GM19452 (cell line): ENCODE results near the gene BRK1.
"Not testable (repeated sequence)": the region's sequence is repeated elsewhere in the genome, so short reads cannot be mapped to it uniquely, and the experiment has no call there.

Experiments used
- ATAC-seq: cut with Tn5 transposase; IDR thresholded peaks from one replicate; pipeline ENCODE4 v1.9.1; 2021; ENCODE audit not compliant: unreplicated experiment

BRK1 gene

GRCh38 chr3:10142707-10143560 is 27.5 kb downstream of the BRK1 start:
- no peak for ATAC-seq

DNA sequence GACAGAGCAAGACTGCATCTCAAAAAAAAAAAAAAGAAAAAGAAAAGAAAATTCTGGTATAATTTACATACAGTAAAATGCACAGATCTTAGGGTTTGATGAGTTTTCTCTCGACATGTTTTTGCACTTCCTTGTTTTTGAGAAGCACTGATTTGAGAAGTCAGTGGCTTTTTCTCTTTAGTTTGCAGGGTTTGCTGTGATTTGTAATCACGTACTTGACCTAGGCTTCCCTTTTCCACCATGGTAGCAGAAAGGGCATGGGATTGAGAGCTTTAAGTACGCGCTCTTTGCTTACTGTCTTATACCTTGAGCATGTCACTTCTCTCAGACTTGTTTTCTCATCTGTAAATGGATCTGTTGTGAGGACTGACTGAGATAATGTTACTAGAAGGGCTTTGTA is 30.2 kb downstream of the BRK1 start:
- ATAC-seq: no peak

DNA sequence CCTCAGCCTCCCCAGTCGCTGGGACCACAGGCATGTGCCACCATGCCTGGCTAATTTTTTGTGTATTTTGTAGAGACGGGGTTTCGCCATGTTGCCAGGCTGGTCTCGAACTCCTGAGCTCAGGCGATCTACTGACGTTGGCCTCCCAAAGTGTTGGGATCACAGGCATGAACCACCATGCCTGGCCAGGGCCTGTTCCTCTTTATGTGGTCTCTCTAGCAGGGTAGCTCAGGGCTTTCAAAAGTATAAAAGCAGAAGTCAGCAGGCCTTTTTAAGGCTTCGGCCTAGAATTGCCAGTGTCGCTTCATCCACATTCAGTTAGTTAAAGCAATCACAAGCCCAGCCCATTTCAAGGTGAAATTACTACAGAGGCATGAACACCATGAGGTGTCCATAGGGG is 33.8 kb downstream of the BRK1 start:
- no peak for ATAC-seq

DNA sequence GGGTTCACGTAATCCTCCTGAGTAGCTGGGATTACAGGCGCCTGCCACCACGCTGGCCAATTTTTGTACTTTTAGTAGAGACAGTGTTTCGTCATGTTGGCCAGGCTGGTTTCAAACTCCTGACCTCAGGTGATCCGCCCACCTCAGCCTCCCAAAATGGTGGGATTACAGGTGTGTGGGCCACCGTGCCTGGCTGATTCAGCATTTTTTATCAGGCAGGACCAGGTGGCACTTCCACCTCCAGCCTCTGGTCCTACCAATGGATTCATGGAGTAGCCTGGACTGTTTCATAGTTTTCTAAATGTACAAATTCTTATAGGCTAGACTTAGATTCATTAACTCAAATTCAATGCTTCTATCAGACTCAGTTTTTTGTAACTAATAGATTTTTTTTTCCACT is 35.5 kb downstream of the BRK1 start:
- no peak for ATAC-seq

DNA sequence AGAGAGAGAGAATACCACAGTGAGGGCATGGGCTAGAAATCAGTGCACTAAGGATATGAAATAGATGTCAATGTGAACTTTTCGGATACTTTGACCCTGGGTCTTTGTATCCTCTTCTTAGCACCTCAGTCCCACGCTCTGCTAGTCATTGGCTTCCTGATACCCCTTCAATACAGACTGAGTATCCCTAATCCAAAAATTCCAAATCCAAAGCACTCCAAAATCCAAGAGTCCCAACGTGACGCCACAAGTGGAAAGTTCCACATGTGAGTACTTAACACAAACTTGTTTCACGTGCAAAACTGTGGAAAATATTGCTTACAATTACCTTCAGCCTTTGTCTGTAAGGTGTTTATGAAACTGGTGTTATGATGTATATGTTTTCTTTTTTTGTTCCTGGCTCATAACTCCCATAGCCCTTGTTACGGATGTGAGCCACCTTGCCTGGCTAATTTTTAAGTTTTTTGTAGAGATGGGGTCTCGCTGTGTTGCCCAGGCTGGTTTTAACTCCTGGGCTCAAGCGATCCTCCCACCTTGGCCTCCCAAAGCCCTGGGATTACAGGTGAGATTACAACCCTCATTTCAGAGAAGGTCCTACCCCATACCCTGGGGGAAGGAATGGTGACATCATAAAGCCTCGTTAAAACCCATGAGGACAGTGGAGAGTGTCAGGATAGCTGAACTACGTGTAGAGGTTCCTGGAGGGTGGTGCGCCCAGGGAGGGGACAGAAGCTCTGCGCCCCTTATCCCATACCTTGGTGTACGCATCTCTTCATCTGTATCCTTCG is 39.1 kb downstream of the BRK1 start:
- no peak for ATAC-seq

- ATAC-seq: no peak
These were observed 39.6 kb downstream of the BRK1 start for GRCh38 chr3:10155123-10155472.

DNA sequence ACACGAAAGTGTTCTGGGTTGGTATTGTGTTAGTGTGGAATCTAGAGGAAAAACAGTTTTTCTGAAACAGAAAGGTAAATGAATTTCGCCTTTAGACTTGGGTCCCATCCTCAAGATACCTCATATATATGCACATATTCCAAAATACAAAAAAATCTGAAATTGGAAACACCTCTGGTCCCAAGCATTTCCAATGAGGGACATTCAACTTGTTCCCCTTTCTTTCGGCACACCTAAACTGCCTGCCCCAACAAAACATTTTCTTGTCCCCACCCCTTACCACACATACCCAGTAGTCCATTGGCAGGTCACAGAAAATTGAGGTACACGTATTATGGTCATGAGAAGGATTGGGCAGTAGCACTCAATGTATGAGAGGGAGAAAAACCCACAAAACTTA is 40.2 kb downstream of the BRK1 start:
- ATAC-seq: no peak

- ATAC-seq: no peak
These were observed 41.6 kb downstream of the BRK1 start for GRCh38 chr3:10157031-10157430.

DNA sequence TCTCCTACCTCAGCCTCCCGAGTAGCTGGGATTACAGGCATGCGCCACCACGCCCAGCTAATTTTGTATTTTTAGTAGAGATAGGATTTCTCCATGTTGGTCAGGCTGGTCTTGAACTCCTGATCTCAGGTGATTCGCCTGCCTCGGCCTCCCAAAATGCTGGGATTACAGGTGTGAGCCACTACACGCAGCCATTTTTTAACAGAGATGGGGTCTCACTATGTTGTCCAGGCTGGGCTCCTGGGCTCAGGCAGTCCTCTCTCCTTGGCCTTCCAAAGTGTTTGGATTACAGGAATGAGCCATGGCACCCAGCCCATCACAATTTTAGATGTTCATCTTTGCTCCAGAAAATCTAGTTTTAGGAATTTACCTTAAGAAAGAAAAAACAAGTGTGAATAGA is 43.1 kb downstream of the BRK1 start:
- ATAC-seq: not testable (repeated sequence)

DNA sequence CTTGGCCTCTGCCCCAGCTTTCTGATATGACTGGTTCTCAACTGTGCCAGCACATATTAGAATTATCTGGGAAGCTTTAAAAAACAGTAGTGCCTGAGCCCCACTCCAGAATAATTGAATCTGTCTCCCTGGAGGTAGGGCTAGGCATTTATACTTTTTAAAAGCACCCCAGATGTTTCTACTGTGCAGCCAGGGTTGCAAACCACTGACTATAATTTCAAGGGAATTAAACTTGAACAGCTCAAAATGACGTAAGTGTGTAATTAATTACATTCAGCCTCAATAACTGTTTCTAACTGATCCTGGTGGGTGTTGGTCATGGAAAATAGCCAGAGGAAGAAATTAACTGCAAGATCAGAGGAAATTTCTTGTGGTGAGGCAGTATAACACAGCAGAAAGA is 44.9 kb downstream of the BRK1 start:
- ATAC-seq: no peak

- ATAC-seq: no peak
These were observed 45.5 kb downstream of the BRK1 start for GRCh38 chr3:10160925-10161324.

GRCh38 chr3:10162185-10162584 is 46.7 kb downstream of the BRK1 start:
- ATAC-seq: no peak

- ATAC-seq: not testable (repeated sequence)
These were observed 48.7 kb downstream of the BRK1 start for GRCh38 chr3:10164201-10164545.

DNA sequence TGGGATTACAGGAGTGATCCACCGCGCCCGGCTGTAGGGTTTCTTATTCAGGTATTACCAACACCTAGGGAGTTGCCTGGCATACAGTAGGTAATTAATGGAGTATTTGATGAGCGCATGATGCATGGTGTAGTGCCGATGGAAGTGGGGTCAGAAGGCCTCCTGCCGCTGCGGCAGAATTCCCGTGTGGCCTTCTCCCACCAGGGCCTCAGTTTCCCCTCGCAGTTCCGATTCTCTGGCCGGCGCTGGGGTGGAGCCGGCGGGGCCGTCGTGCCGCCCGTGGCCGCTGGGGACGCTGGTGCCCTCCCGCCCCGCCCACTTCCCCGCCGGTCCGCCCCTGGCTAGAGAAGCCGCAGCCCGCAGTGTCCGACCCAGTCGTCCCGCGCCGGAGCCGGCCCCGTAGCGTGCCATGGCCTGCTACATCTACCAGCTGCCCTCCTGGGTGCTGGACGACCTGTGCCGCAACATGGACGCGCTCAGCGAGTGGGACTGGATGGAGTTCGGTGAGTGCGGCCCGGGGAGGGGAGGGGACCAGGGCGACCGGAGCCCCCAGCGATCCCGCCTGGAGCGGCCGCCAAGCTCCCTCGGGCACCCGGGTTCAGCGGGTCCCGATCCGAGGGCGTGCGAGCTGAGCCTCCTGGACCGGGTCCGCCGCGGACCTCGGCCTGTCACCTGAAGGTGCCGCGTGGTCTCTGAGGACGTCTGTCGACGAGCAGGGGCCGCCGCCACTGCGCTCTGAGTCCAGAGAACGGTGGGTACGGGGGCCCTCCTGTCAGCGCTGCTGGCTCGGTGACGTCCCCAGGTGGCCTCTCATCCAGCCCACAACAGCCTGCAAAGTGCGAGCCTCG is 49.3 kb downstream of the BRK1 start, which contains the start of gene IRAK2:
Gene IRAK2 (plus strand): TSS at position 374 of the 848 bp plus-strand sequence. CDS start 36 bp downstream, at position 410.
- peak; percentile 84 for ATAC-seq

DNA sequence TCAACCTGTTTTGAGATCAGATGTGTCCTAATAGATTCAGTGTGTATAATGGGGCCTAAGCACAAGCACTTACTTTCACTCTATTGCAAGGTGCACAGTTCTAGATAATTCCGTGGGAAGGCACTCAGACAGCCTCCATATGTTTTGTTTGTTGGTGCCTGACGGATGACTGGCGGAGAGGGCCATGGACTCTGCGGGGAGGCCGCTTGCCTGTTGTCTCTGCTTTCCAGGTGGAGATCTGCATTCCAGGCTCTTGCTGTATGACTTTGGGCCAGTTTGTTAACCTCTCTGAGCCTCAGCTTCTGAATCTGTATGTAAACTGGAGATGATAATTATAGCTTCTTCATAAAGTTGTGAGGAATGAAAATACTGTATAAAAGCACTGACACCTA is 50.7 kb downstream of the BRK1 start:
- ATAC-seq: no peak

DNA sequence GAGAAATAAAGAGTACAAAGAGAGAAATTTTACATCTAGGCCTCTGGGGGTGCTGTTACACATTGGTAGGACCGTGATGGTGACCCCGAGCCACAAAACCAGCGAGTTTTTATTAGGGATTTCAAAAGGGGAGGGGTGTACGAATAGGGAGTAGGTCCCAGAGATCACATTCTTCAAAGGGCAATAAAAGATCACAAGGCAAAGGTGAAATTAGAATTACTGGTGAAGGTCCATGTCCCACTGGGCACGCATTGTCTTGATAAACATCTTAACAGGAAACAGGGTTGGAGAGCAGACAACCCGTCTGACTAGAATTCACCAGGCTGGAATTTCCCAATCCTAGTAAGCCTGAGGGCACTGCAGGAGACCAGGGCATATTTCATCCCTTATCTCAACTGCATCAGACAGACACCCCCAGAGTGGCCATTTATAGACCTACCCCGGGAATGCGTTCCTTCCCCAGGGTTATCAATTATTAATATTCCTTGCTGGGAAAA is 53.6 kb downstream of the BRK1 start:
- no peak for ATAC-seq

GRCh38 chr3:10170915-10171478 is 55.5 kb downstream of the BRK1 start:
- no peak for ATAC-seq

DNA sequence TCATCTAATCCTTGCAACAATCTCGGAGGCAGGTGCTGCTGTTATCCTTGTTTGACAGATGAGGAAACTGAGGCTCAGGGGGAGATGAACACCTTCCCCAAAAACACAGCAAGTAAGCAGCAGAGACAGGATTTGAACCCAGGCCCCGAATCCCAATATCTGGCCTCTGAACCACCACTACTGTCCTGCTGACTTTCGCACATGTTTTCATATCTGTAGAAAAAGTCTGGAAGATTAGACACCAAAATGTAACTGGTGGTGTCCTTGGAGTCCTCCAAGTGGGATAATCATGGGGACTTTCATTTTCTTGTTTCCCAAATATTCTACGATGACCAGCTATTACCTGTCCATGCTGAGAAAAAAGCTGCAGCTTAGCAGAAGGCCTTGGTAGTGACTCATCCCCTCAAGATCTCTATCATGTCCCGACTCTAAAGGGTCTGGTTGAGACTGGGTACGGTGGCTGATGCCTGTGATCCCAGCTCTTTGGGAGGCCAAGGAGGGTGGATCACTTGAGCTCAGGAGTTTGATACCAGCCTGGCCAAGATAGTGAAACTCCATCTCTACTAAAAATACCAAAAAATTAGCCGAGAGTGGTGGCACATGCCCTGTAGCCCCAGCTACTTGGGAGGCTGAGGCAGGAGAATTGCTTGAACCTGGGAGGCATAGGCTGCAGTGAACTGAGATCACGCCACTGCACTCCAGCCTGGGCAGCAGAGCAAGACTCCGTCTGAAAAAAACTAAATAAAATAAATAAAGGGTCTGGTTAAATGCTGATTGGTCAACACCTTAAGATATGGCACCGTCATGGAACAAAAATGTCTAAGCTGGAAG is 57.8 kb downstream of the BRK1 start:
- ATAC-seq: no peak

- no peak for ATAC-seq
These were observed 58.5 kb downstream of the BRK1 start for GRCh38 chr3:10173926-10174435.

GRCh38 chr3:10175334-10175733 is 59.9 kb downstream of the BRK1 start:
- ATAC-seq: not testable (repeated sequence)
